ENCODE data around the gene XPO6. TPM values are rescaled to one million over a fixed set of nuclear protein-coding genes. Genes with fewer than 3 reads are reported as not detected.

XPO6 gene
- polyA plus RNA-seq, 1 donor from 2014 or later = 104 TPM

- H3F3A ChIP-seq (ENCODE audit: insufficient read depth, low read length, poor library complexity, severe bottlenecking) = no peaks in the 10 kb centered on the region
- no peaks in the 10 kb centered on the region for H3K9me3 ChIP-seq (ENCODE audit: low read length)
- no peaks in the 10 kb centered on the region for H3K36me3 ChIP-seq (ENCODE audit: insufficient read depth, low read length)
- H3K79me2 ChIP-seq (replicated peaks; ENCODE audit: insufficient read depth, low read length) = peaks cover 56% of the 10 kb centered on the region
- no peak overlapping the region for H3K4me2 ChIP-seq (ENCODE audit: low read length)
- no peaks in the 10 kb centered on the region for H3K9me2 ChIP-seq (ENCODE audit: insufficient read depth, low read length)
- H3K27me3 ChIP-seq (ENCODE audit: insufficient read depth, low read depth, low read length) = no peaks in the 10 kb centered on the region
- no peak overlapping the region for H3K9ac ChIP-seq (ENCODE audit: low read length)
- H3K4me3 ChIP-seq (ENCODE audit: low read length) = no peak overlapping the region
- TF ChIP-seq POLR2AphosphoS5 (IDR thresholded peaks at IDR 0.05) = no peak
- TF ChIP-seq SMC3 (conservative IDR thresholded peaks at IDR 0.05; ENCODE audit: poor library complexity) = no peak
- TF ChIP-seq CTCF (IDR thresholded peaks at IDR 0.05; ENCODE audit: poor library complexity, severe bottlenecking) = no peak
- TF ChIP-seq TAF1 (IDR thresholded peaks at IDR 0.05; ENCODE audit: low read depth) = no peak
- no peak for TF ChIP-seq EZH2 (IDR thresholded peaks at IDR 0.05; ENCODE audit: borderline replicate concordance, insufficient read depth, low read length, poor library complexity, severe bottlenecking)
- TF ChIP-seq REST (IDR thresholded peaks at IDR 0.05; ENCODE audit: borderline replicate concordance) = no peak
- TF ChIP-seq EP300 (conservative IDR thresholded peaks at IDR 0.05; ENCODE audit: poor library complexity, severe bottlenecking) = no peak
- TF ChIP-seq MXI1 (conservative IDR thresholded peaks at IDR 0.05; ENCODE audit: poor library complexity, severe bottlenecking) = no peak
- no peak for TF ChIP-seq RAD21 (conservative IDR thresholded peaks at IDR 0.05)
- H2AFZ ChIP-seq (ENCODE audit: low read depth, low read length) = no peak overlapping the region
- H3K27ac ChIP-seq (ENCODE audit: low read length) = no peak overlapping the region
- H4K20me1 ChIP-seq (ENCODE audit: insufficient read depth) = no peaks in the 10 kb centered on the region
These were observed 26.1 kb downstream of the XPO6 start for GRCh38 chr16:28185696-28186095.

- Histone ChIP-seq H3K9me3 (ENCODE audit: low read length) (no peaks in the 10 kb centered on the region), H4K20me1 (ENCODE audit: insufficient read depth) (no peaks in the 10 kb centered on the region), H3K4me2 (ENCODE audit: low read length) (no peak overlapping the region), H3K4me3 (ENCODE audit: low read length) (no peak overlapping the region), H3K27me3 (ENCODE audit: insufficient read depth, low read depth, low read length) (no peaks in the 10 kb centered on the region), H3K9ac (ENCODE audit: low read length) (no peak overlapping the region), H3F3A (ENCODE audit: insufficient read depth, low read length, poor library complexity, severe bottlenecking) (no peaks in the 10 kb centered on the region), H3K79me2 (replicated peaks; ENCODE audit: insufficient read depth, low read length) (peaks cover 56% of the 10 kb centered on the region), H2AFZ (ENCODE audit: low read depth, low read length) (no peak overlapping the region), H3K36me3 (ENCODE audit: insufficient read depth, low read length) (no peaks in the 10 kb centered on the region), H3K9me2 (ENCODE audit: insufficient read depth, low read length) (no peaks in the 10 kb centered on the region), H3K27ac (ENCODE audit: low read length) (no peak overlapping the region)
- no peak for TF ChIP-seq MXI1 (conservative IDR thresholded peaks at IDR 0.05; ENCODE audit: poor library complexity, severe bottlenecking)
- no peak for TF ChIP-seq SMC3 (conservative IDR thresholded peaks at IDR 0.05; ENCODE audit: poor library complexity)
- no peak for TF ChIP-seq REST (IDR thresholded peaks at IDR 0.05; ENCODE audit: borderline replicate concordance)
- no peak for TF ChIP-seq EP300 (conservative IDR thresholded peaks at IDR 0.05; ENCODE audit: poor library complexity, severe bottlenecking)
- TF ChIP-seq POLR2AphosphoS5 (IDR thresholded peaks at IDR 0.05) = no peak
- TF ChIP-seq EZH2 (IDR thresholded peaks at IDR 0.05; ENCODE audit: borderline replicate concordance, insufficient read depth, low read length, poor library complexity, severe bottlenecking) = no peak
- TF ChIP-seq CTCF (IDR thresholded peaks at IDR 0.05; ENCODE audit: poor library complexity, severe bottlenecking) = no peak
- no peak for TF ChIP-seq RAD21 (conservative IDR thresholded peaks at IDR 0.05)
- TF ChIP-seq TAF1 (IDR thresholded peaks at IDR 0.05; ENCODE audit: low read depth) = no peak
These were observed 27.1 kb downstream of the XPO6 start for GRCh38 chr16:28184625-28185024.
